Stimulated activated CD8-positive, alpha-beta memory T cell treated with anti-CD3 and anti-CD28 coated beads, Interleukin-15, amount 100 ng/mL, for 1 hour (primary cell): Measurements from ENCODE around the gene OPA3.
A peak's percentile ranks its signal among the peaks of the same experiment; 100 is the strongest.

Source experiments
- DNase-seq: peaks from one replicate; pipeline ENCODE4 v3.0.0-alpha.2; 2020; ENCODE audit warnings: low read depth

The OPA3 gene

GRCh38 chr19:45478454-45479238 lies 106.0 kb downstream of the OPA3 start:
- peak; percentile 87 for DNase-seq

- DNase-seq: no peak
Observed at GRCh38 chr19:45477713-45478453, 106.7 kb downstream of the OPA3 start.
